ENCODE measurements around the gene CHST1.

GRCh38 chr11:45618897-45619296, 46.5 kb downstream of the CHST1 start:
- no peak for TF ChIP-seq POLR2A (IDR thresholded peaks at IDR 0.05)
- TF ChIP-seq, protein P1, sequence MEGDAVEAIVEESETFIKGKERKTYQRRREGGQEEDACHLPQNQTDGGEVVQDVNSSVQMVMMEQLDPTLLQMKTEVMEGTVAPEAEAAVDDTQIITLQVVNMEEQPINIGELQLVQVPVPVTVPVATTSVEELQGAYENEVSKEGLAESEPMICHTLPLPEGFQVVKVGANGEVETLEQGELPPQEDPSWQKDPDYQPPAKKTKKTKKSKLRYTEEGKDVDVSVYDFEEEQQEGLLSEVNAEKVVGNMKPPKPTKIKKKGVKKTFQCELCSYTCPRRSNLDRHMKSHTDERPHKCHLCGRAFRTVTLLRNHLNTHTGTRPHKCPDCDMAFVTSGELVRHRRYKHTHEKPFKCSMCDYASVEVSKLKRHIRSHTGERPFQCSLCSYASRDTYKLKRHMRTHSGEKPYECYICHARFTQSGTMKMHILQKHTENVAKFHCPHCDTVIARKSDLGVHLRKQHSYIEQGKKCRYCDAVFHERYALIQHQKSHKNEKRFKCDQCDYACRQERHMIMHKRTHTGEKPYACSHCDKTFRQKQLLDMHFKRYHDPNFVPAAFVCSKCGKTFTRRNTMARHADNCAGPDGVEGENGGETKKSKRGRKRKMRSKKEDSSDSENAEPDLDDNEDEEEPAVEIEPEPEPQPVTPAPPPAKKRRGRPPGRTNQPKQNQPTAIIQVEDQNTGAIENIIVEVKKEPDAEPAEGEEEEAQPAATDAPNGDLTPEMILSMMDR (IDR thresholded peaks at IDR 0.05): no peak
